ENCODE data around the gene ALDH1L1.

GRCh38 chr3:126083511-126083912 lies 96.9 kb downstream of the ALDH1L1 start:
- TF ChIP-seq ESRRG (CRISPR knock-in tag; IDR thresholded peaks at IDR 0.05) (no peak), CREB5 (CRISPR knock-in tag; IDR thresholded peaks at IDR 0.05; ENCODE audit: low read depth) (no peak), PATZ1 (CRISPR knock-in tag; IDR thresholded peaks at IDR 0.05; ENCODE audit: borderline replicate concordance) (no peak), TCF4 (CRISPR knock-in tag; IDR thresholded peaks at IDR 0.05; ENCODE audit: borderline replicate concordance) (no peak), ISL1 (CRISPR knock-in tag; IDR thresholded peaks at IDR 0.05) (no peak), CSDC2 (CRISPR knock-in tag; IDR thresholded peaks at IDR 0.05) (no peak), ZFP3 (CRISPR knock-in tag; IDR thresholded peaks at IDR 0.05) (no peak), ZFP30 (CRISPR knock-in tag; IDR thresholded peaks at IDR 0.05) (no peak), ZNF70 (CRISPR knock-in tag; IDR thresholded peaks at IDR 0.05) (no peak), TSHZ2 (CRISPR knock-in tag; IDR thresholded peaks at IDR 0.05) (no peak), SNAI2 (CRISPR knock-in tag; IDR thresholded peaks at IDR 0.05) (no peak), ZC3H10 (CRISPR knock-in tag; IDR thresholded peaks at IDR 0.05) (no peak), BACH2 (CRISPR knock-in tag; IDR thresholded peaks at IDR 0.05; ENCODE audit: borderline replicate concordance) (no peak)

Measured in SK-N-SH treated with all-trans-retinoic acid at 6 μM for 48 hours (cell line).